HFFc6 (cell line): ENCODE data around the gene PPP3R1. TPM values are rescaled to one million over a fixed set of nuclear protein-coding genes. Genes with fewer than 3 reads are reported as not detected.

Experiments
- DNase-seq: peaks from one replicate; pipeline ENCODE4 v3.0.0-alpha.2; 2018
- H3K27ac Mint-ChIP-seq: 2 replicates; pipeline ENCODE4 v1.8.0; 2020; ENCODE audit warnings: mild to moderate bottlenecking, mixed read lengths
- H3K27me3 Mint-ChIP-seq: 2 replicates; pipeline ENCODE4 v1.8.0; 2021; ENCODE audit warnings: mild to moderate bottlenecking, moderate library complexity, mixed read lengths; ENCODE audit not compliant: insufficient read depth
- H3K36me3 Mint-ChIP-seq: 2 replicates; pipeline ENCODE4 v1.8.0; 2021; ENCODE audit warnings: low read depth, mixed read lengths
- H3K4me1 Mint-ChIP-seq: 2 replicates; pipeline ENCODE4 v1.8.0; 2020; ENCODE audit warnings: low read depth, mixed read lengths
- H3K4me3 Mint-ChIP-seq: 2 replicates; pipeline ENCODE4 v1.8.0; 2020; ENCODE audit warnings: mild to moderate bottlenecking, moderate library complexity, mixed read lengths
- H3K9me3 Mint-ChIP-seq: 2 replicates; pipeline ENCODE4 v1.8.0; 2020; ENCODE audit warnings: mild to moderate bottlenecking, mixed read lengths
- CTCF ChIP-seq: fragments of 200-600 bp; sonication (generic); IDR thresholded peaks from 2 replicates; pipeline ENCODE4 v1.5.0; 2021; ENCODE audit warnings: antibody characterized with exemption, mild to moderate bottlenecking
- total RNA-seq, 6 experiments: library from RNA; stranded (reverse); fragmentation: NEBNext Ultra II Directional; extraction: Animal tissue kit (Norgen Biotek cat#: 25700); gene quantifications; 2 replicates in 1 of 6; 3 replicates in 5 of 6; pipeline ENCODE4 v1.2.3, GENCODE V29; 2021

Gene PPP3R1
- total RNA-seq, 6 experiments from 2014 or later = 60.0 to 67.0 (median 63.0) TPM

GRCh38 chr2:68225119-68225632, 27.2 kb downstream of the PPP3R1 start:
- Mint-ChIP-seq H3K27ac (peak overlapping the region; percentile 67), H3K4me1 (peaks cover 86% of the 10 kb centered on the region), H3K9me3 (no peaks in the 10 kb centered on the region), H3K36me3 (peaks cover 20% of the 10 kb centered on the region; the same call in 1 of the 2 replicates), H3K27me3 (peaks cover 1% of the 10 kb centered on the region; the same call in 1 of the 2 replicates), H3K4me3 (no peak overlapping the region)
- DNase-seq = no peak
- TF ChIP-seq CTCF = peak; percentile 40

- Mint-ChIP-seq H3K9me3 (no peaks in the 10 kb centered on the region), H3K36me3 (peaks cover 24% of the 10 kb centered on the region; the same call in 1 of the 2 replicates), H3K4me1 (peaks cover 86% of the 10 kb centered on the region), H3K27me3 (peaks cover 1% of the 10 kb centered on the region; the same call in 1 of the 2 replicates), H3K27ac (no peak overlapping the region), H3K4me3 (no peak overlapping the region)
- DNase-seq = no peak
- TF ChIP-seq CTCF = no peak
Measured at GRCh38 chr2:68223419-68223818, 28.9 kb downstream of the PPP3R1 start.

GRCh38 chr2:68222287-68222686, 30.0 kb downstream of the PPP3R1 start:
- H3K27ac Mint-ChIP-seq = no peak overlapping the region
- H3K27me3 Mint-ChIP-seq = peaks cover 1% of the 10 kb centered on the region; the same call in 1 of the 2 replicates
- H3K9me3 Mint-ChIP-seq = no peaks in the 10 kb centered on the region
- TF ChIP-seq CTCF = no peak
- no peak for DNase-seq
- H3K36me3 Mint-ChIP-seq = peaks cover 24% of the 10 kb centered on the region; the same call in 1 of the 2 replicates
- peaks cover 86% of the 10 kb centered on the region for H3K4me1 Mint-ChIP-seq
- no peak overlapping the region for H3K4me3 Mint-ChIP-seq

GRCh38 chr2:68218343-68218901, 33.9 kb downstream of the PPP3R1 start:
- H3K9me3 Mint-ChIP-seq = no peaks in the 10 kb centered on the region
- no peak for TF ChIP-seq CTCF

GRCh38 chr2:68217729-68218128, 34.6 kb downstream of the PPP3R1 start:
- H3K36me3 Mint-ChIP-seq = peaks cover 20% of the 10 kb centered on the region; the same call in 1 of the 2 replicates
- H3K27ac Mint-ChIP-seq = no peak overlapping the region; the same call in 1 of the 2 replicates
- H3K27me3 Mint-ChIP-seq = peaks cover 1% of the 10 kb centered on the region; the same call in 1 of the 2 replicates
- H3K4me1 Mint-ChIP-seq = peaks cover 58% of the 10 kb centered on the region
- DNase-seq = no peak
- no peaks in the 10 kb centered on the region for H3K9me3 Mint-ChIP-seq
- H3K4me3 Mint-ChIP-seq = no peak overlapping the region
- no peak for TF ChIP-seq CTCF

More at GRCh38 chr2:68218343-68218901, 33.9 kb downstream of the PPP3R1 start:
- H3K4me3 Mint-ChIP-seq = no peak overlapping the region
- H3K4me1 Mint-ChIP-seq = peaks cover 65% of the 10 kb centered on the region
- H3K27me3 Mint-ChIP-seq = peaks cover 1% of the 10 kb centered on the region; the same call in 1 of the 2 replicates
- H3K36me3 Mint-ChIP-seq = peaks cover 20% of the 10 kb centered on the region; the same call in 1 of the 2 replicates
- no peak for DNase-seq
- H3K27ac Mint-ChIP-seq = peak overlapping the region; percentile 14
